HG03558 (cell line): ENCODE measurements around the gene KLHL12.

Source experiments
- ATAC-seq: cut with Tn5 transposase; IDR thresholded peaks from one replicate; pipeline ENCODE4 v1.9.1; 2021; ENCODE audit warnings: moderate number of reproducible peaks; ENCODE audit not compliant: unreplicated experiment; ENCODE audit errors: extremely low read depth

Gene KLHL12

GRCh38 chr1:202890392-202890791, 36.6 kb downstream of the KLHL12 start:
- ATAC-seq, result no peak

- ATAC-seq, result peak; percentile 74
Observed at GRCh38 chr1:202888531-202889360, 38.3 kb downstream of the KLHL12 start, which contains the start of gene RABIF. Gene RABIF, minus strand, starts transcription at chr1:202889149. Its CDS starts 51 bp downstream, at chr1:202889098.

GRCh38 chr1:202888221-202888530, 38.9 kb downstream of the KLHL12 start:
- no peak for ATAC-seq

GRCh38 chr1:202880961-202881460, 46.0 kb downstream of the KLHL12 start:
- ATAC-seq, result no peak

GRCh38 chr1:202880062-202880461, 47.0 kb downstream of the KLHL12 start:
- ATAC-seq, result no peak

GRCh38 chr1:202879128-202879527, 47.9 kb downstream of the KLHL12 start:
- no peak for ATAC-seq

GRCh38 chr1:202873026-202873425, 54.0 kb downstream of the KLHL12 start:
- ATAC-seq, result no peak

GRCh38 chr1:202871367-202871766, 55.7 kb downstream of the KLHL12 start:
- no peak for ATAC-seq

GRCh38 chr1:202862679-202863560, 64.1 kb downstream of the KLHL12 start:
- no peak for ATAC-seq

- ATAC-seq, result no peak
Observed at GRCh38 chr1:202861420-202862132, 65.5 kb downstream of the KLHL12 start.

- no peak for ATAC-seq
Observed at GRCh38 chr1:202860744-202861419, 66.2 kb downstream of the KLHL12 start.

- no peak for ATAC-seq
Observed at GRCh38 chr1:202858789-202859414, 68.1 kb downstream of the KLHL12 start.

- ATAC-seq, result no peak
Observed at GRCh38 chr1:202858331-202858730, 68.7 kb downstream of the KLHL12 start.

- ATAC-seq, result no peak
Observed at GRCh38 chr1:202857136-202857610, 69.9 kb downstream of the KLHL12 start.

GRCh38 chr1:202856014-202856413, 71.0 kb downstream of the KLHL12 start:
- ATAC-seq, result no peak

- ATAC-seq, result no peak
Observed at GRCh38 chr1:202854787-202855186, 72.2 kb downstream of the KLHL12 start.

GRCh38 chr1:202852163-202852904, 74.7 kb downstream of the KLHL12 start:
- no peak for ATAC-seq

GRCh38 chr1:202850593-202851362, 76.3 kb downstream of the KLHL12 start:
- no peak for ATAC-seq
